SK-N-SH treated with all-trans-retinoic acid at 6 μM for 48 hours (cell line): Measurements from ENCODE around the gene DOK4.

Experiments used
- ATAC-seq: fragments of 200-7000 bp; cut with Tn5 transposase; 3 replicates; pipeline ENCODE4 v1.9.1; 2020; ENCODE audit warnings: mild to moderate bottlenecking, moderate library complexity
- ARNTL ChIP-seq: fragments of 450-650 bp; formaldehyde crosslinking; IDR thresholded peaks from 2 replicates; pipeline ENCODE4 v1.5.0; 2020; ENCODE audit warnings: low read depth, mild to moderate bottlenecking, moderate library complexity, borderline replicate concordance
- BACH2 ChIP-seq: fragments of 250-450 bp; sonication (Bioruptor Pico); IDR thresholded peaks from 2 replicates; pipeline ENCODE4 v1.9.0; 2021; ENCODE audit warnings: mild to moderate bottlenecking, borderline replicate concordance
- CREB5 ChIP-seq: fragments of 250-450 bp; sonication (Bioruptor Pico); IDR thresholded peaks from 2 replicates; pipeline ENCODE4 v1.5.1; 2020; ENCODE audit warnings: low read depth, mild to moderate bottlenecking, moderate library complexity
- CSDC2 ChIP-seq: fragments of 250-450 bp; sonication (Bioruptor Pico); IDR thresholded peaks from 2 replicates; pipeline ENCODE4 v1.5.0; 2020; ENCODE audit warnings: mild to moderate bottlenecking, moderate library complexity
- CSRNP3 ChIP-seq: fragments of 250-450 bp; sonication (Bioruptor Pico); IDR thresholded peaks from 2 replicates; pipeline ENCODE4 v1.5.1; 2021; ENCODE audit warnings: mild to moderate bottlenecking, moderate library complexity
- ESRRG ChIP-seq: fragments of 250-450 bp; sonication (Bioruptor Pico); IDR thresholded peaks from 2 replicates; pipeline ENCODE4 v1.6.1; 2021; ENCODE audit warnings: mild to moderate bottlenecking
- GLIS3 ChIP-seq: fragments of 250-450 bp; sonication (Bioruptor Pico); IDR thresholded peaks from 2 replicates; pipeline ENCODE4 v1.5.0; 2020; ENCODE audit warnings: mild to moderate bottlenecking, moderate library complexity
- ISL1 ChIP-seq: fragments of 250-450 bp; sonication (Bioruptor Pico); IDR thresholded peaks from 2 replicates; pipeline ENCODE4 v2.1.2; 2022; ENCODE audit warnings: mild to moderate bottlenecking, moderate library complexity
- OSR1 ChIP-seq: fragments of 250-450 bp; sonication (Bioruptor Pico); IDR thresholded peaks from 2 replicates; pipeline ENCODE4 v1.8.0; 2022; ENCODE audit warnings: moderate library complexity, mild to moderate bottlenecking, inconsistent platforms
- PATZ1 ChIP-seq: fragments of 250-450 bp; sonication (Bioruptor Pico); IDR thresholded peaks from 2 replicates; pipeline ENCODE4 v1.8.0; 2020; ENCODE audit warnings: mild to moderate bottlenecking, moderate library complexity, borderline replicate concordance
- POU6F1 ChIP-seq: fragments of 250-450 bp; sonication (Bioruptor Pico); IDR thresholded peaks from 2 replicates; pipeline ENCODE4 v1.8.0; 2021; ENCODE audit warnings: low read depth, mild to moderate bottlenecking, moderate library complexity, borderline replicate concordance
- RARB ChIP-seq: fragments of 250-450 bp; sonication (Bioruptor Pico); IDR thresholded peaks from 2 replicates; pipeline ENCODE4 v1.8.0; 2021; ENCODE audit warnings: mild to moderate bottlenecking, moderate library complexity
- SNAI2 ChIP-seq: fragments of 250-450 bp; sonication (Bioruptor Pico); IDR thresholded peaks from 2 replicates; pipeline ENCODE4 v1.5.0; 2020; ENCODE audit warnings: mild to moderate bottlenecking, moderate library complexity
- TCF4 ChIP-seq: fragments of 250-450 bp; sonication (Bioruptor Pico); IDR thresholded peaks from 2 replicates; pipeline ENCODE4 v1.8.0; 2021; ENCODE audit warnings: mild to moderate bottlenecking, moderate library complexity, borderline replicate concordance
- TOX ChIP-seq: fragments of 250-450 bp; sonication (Bioruptor Pico); IDR thresholded peaks from 2 replicates; pipeline ENCODE4 v1.8.0; 2021; ENCODE audit warnings: mild to moderate bottlenecking, moderate library complexity, borderline replicate concordance
- TSHZ2 ChIP-seq: fragments of 250-450 bp; sonication (Bioruptor Pico); IDR thresholded peaks from 2 replicates; pipeline ENCODE4 v1.5.0; 2020; ENCODE audit warnings: mild to moderate bottlenecking, moderate library complexity
- ZC3H10 ChIP-seq: fragments of 250-450 bp; sonication (Bioruptor Pico); IDR thresholded peaks from 2 replicates; pipeline ENCODE4 v1.5.1; 2021; ENCODE audit warnings: mild to moderate bottlenecking, moderate library complexity
- ZFP3 ChIP-seq: fragments of 250-450 bp; sonication (Bioruptor Pico); IDR thresholded peaks from 2 replicates; pipeline ENCODE4 v1.5.0; 2020; ENCODE audit warnings: mild to moderate bottlenecking, moderate library complexity
- ZNF565 ChIP-seq: fragments of 450-650 bp; formaldehyde crosslinking; conservative IDR thresholded peaks from 2 replicates; pipeline ENCODE4 v1.5.0; 2020; ENCODE audit warnings: low read depth, mild to moderate bottlenecking, moderate library complexity
- ZNF70 ChIP-seq: fragments of 450-650 bp; formaldehyde crosslinking; IDR thresholded peaks from 2 replicates; pipeline ENCODE4 v1.5.0; 2020; ENCODE audit warnings: mild to moderate bottlenecking, moderate library complexity
- ZNF8 ChIP-seq: fragments of 450-650 bp; formaldehyde crosslinking; IDR thresholded peaks from 2 replicates; pipeline ENCODE4 v1.5.0; 2020; ENCODE audit warnings: mild to moderate bottlenecking, moderate library complexity

DOK4 gene

GRCh38 chr16:57522960-57523359 is 36.7 kb upstream of the DOK4 start:
- TF ChIP-seq ZNF565 (CRISPR knock-in tag) = no peak
- no peak for TF ChIP-seq OSR1
- no peak for TF ChIP-seq CSDC2 (CRISPR knock-in tag)
- no peak for TF ChIP-seq TOX
- TF ChIP-seq ZNF8 (CRISPR knock-in tag) = no peak
- no peak for TF ChIP-seq PATZ1 (CRISPR knock-in tag)
- TF ChIP-seq ARNTL (CRISPR knock-in tag) = no peak
- no peak for TF ChIP-seq TSHZ2 (CRISPR knock-in tag)
- no peak for TF ChIP-seq TCF4
- no peak for TF ChIP-seq SNAI2
- TF ChIP-seq POU6F1 (CRISPR knock-in tag) = no peak
- TF ChIP-seq RARB = no peak
- no peak for TF ChIP-seq ZNF70
- no peak for TF ChIP-seq ISL1 (CRISPR knock-in tag)
- TF ChIP-seq GLIS3 (CRISPR knock-in tag) = no peak
- no peak for TF ChIP-seq ZFP3
- no peak for ATAC-seq

- TF ChIP-seq GLIS3 (CRISPR knock-in tag) = no peak
- TF ChIP-seq SNAI2 = no peak
- ATAC-seq = peak; percentile 97
These were observed 33.6 kb upstream of the DOK4 start for GRCh38 chr16:57519796-57520360.

- no peak for TF ChIP-seq POU6F1 (CRISPR knock-in tag)
- no peak for TF ChIP-seq CSDC2 (CRISPR knock-in tag)
- no peak for TF ChIP-seq ARNTL (CRISPR knock-in tag)
- TF ChIP-seq ESRRG (CRISPR knock-in tag) = no peak
- TF ChIP-seq ZNF70 = no peak
- no peak for TF ChIP-seq TCF4
- no peak for TF ChIP-seq PATZ1 (CRISPR knock-in tag)
- TF ChIP-seq, all 23 proteins: peak for 0
- no peak for ATAC-seq
These were observed 32.6 kb upstream of the DOK4 start for GRCh38 chr16:57518922-57519321.

GRCh38 chr16:57518520-57518919 is 32.2 kb upstream of the DOK4 start:
- ATAC-seq = no peak
- TF ChIP-seq GLIS3 (CRISPR knock-in tag) (no peak), ARNTL (CRISPR knock-in tag) (no peak), TCF4 (no peak), ZNF70 (no peak), OSR1 (no peak), ZNF8 (CRISPR knock-in tag) (no peak), RARB (no peak), CSRNP3 (no peak), CREB5 (no peak), POU6F1 (CRISPR knock-in tag) (no peak), ZC3H10 (CRISPR knock-in tag) (no peak), ESRRG (CRISPR knock-in tag) (no peak), BACH2 (no peak), SNAI2 (no peak)
